CD4-positive, alpha-beta T cell treated with Interleukin-4 for 1 hour (primary cell): ENCODE results near the gene OMP.
"Not testable (repeated sequence)": the region's sequence is repeated elsewhere in the genome, so short reads cannot be mapped to it uniquely, and the experiment has no call there.

Source experiments
- DNase-seq, 2 donors: peaks; one replicate each; pipeline ENCODE4 v3.0.0-alpha.2; 2020 to 2022

The OMP gene, protein sequence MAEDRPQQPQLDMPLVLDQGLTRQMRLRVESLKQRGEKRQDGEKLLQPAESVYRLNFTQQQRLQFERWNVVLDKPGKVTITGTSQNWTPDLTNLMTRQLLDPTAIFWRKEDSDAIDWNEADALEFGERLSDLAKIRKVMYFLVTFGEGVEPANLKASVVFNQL

DNA sequence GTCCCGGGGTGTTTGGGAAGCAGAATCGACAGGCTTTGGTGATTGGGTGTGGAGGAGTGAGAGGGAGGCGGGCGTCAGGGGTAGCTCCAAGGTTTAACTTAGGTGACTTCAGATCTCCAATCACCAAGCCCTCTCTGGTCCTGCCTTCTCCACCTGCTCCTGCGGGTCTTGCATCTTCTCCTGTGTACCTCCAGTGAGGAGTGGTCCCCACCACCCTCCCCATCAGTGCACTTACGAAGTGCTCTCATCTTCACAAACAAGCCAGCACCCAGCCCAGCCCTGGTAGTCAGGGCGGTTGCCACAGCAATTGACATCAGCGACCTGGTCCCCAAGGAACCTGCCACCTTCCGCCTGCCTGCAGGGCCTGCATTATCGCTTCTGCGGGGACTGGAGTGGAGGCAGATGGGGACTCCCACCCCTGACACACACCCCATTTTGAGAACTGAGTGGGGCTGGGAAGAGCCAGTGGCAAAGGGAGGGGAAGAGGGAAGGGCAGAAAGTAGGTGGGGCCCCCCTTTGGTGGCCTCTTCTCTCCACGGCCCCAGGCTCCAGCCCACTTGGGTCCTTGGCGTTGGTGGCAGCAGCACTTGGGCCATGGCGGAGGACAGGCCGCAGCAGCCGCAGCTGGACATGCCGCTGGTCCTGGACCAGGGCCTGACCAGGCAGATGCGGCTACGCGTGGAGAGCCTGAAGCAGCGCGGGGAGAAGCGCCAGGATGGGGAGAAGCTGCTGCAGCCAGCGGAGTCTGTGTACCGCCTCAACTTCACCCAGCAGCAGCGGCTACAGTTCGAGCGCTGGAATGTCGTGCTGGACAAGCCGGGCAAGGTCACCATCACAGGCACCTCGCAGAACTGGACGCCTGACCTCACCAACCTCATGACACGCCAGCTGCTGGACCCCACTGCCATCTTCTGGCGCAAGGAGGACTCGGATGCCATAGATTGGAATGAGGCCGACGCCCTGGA lies at the start of gene OMP:
OMP (plus strand) TSS at position 595 of the 965 bp plus-strand sequence; CDS start at position 595, 0 bp downstream.
- no peak for DNase-seq

DNA sequence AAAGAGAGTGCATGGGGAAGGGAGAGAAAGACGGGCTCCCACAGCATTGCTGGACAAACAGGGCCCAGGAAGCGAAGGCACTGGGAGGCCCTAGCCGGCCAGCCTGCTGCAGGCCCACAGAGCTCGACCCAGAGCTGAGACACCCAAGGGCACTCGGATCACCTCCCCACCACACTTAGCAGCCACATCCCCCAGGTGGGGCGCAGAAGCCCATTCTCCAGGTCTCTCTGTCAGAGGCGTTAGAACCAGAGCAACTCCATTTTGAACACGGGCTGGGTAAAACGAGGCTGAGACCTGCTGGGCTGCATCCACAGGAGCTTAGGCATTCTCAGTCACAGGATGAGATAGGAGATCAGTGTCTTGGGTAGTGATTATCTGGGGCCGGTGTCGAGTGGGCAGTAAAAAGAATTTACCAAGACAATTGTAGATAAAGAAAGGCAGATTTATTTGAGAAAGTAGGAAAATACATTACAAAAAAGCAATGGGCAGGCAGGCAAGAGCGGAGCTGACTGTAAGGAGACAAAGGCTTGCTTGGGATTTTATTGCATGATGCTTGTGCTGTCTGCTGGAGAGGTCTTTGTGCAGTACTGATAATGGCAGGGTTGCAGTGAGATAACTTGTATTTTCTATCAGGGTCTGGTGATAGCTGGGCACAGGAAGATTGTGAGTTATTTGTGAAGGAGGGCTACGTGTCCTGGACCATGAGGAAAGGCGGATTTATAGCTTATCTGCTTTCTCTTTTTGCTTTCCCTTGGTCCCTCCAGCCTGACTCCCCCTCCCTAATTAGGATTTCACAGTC lies 49.2 kb upstream of the OMP start:
- DNase-seq = no peak

DNA sequence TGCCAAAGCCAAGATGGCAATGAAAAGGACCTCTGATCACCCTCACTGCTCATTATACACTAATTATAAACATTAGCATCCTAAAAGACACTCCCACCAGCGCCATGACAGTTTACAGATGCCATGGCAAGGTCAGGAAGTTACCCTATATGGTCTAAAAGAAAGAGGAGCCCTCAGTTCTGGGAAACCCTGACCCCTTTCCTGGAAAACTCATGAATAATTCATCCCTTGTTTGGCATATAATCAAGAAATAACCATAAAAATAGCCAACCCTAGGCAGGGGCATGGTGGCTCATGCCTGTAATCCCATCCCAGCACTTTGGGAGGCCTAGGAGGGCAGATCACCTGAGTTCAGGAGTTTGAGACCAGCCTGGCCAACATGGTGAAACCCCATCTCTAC lies 48.6 kb upstream of the OMP start:
- no peak for DNase-seq

DNA sequence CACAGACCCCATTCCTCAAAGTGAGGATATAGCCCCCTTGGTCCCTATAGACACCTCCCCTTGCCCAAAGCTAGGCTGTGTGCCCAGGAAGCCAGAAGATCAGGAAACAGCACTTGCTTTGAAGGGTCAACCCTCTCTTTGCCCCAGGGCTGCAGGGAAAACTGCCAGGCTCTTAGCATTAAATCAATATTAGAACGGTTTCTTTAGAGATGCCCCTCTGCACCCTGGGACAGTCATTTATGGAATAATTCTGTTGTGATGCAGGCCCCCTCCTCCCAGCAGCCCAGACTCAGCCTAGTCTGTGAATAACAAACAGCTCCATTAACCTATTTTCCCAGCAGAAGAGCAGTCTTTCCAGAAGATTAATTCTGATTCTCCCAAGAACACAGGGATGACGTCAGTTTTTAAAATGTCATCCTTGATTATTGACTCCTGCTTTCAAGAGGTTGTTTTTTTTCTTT lies 47.5 kb upstream of the OMP start:
- no peak for DNase-seq

DNA sequence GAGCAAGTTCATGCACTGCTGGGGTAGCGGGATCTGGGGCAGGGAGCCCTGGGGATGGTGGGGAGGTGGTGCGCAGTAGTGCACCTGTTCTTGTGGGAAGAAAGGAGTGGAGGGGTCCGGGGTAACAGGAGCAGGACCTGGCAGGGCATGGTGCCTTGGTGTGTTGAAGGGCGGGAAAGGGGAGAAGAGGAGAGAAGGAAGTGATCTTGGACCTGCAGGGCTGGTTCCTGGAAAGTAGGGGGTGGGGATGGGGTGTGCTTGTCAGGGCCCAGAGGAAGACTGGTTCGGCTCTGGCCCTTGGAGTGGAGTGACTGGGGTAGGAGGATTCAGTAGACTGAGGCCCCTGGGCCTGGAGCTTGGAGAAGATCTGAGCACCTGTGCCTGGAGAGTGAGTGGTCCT lies 46.7 kb upstream of the OMP start:
- no peak for DNase-seq

DNA sequence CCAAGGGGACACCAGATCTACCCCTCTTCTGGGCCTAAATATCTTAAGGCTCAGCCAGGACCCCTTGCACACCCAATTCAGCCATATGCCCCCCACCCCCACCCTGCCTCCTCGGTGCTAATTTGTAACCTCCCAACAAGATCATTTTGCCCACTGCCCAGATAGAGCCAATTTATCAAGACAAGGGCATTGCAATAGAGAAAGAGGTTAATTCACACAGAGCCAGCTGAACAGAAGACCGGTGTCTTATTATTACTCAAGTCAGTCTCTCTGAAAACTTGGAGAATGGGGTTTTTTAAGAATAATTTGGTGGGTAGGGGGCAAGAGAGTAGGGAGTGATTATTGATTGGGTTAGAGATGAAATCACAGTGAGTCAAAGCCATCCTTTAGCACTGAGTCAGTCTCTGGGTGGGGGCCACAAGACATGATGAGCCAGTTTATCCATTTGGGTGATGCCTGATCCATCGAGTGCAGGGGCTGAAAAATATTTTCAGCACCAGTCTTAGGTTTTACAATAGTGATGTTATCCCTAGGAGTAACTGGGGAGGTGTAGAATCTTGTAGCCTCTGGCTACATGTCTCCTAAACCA lies 45.7 kb upstream of the OMP start:
- DNase-seq = no peak

DNA sequence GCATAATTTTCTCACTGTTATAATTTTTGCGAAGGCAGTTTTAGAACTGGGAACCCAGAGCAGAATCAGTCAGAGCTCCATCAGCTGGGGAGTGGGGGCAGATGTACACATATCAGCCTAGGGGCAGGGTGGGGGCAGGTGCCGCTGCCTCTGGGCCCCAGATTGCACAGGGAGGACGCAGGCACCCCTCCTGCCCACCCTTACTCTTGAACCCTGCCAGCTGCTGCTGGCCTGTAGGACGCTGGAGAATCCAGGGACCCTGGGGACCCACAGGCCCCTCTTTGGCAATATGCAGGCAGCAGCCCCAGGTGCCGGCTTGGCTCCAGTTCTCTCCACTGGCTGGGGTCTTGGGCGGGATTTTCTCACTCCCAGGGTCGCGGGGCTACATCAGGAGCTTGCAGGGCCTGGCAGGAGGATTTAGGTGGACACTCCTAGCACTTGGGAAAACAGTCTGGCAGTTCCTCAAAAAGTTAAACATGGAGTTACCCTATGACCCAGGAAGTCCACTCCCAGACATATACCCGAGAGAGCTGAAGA lies 44.6 kb upstream of the OMP start:
- no peak for DNase-seq

DNA sequence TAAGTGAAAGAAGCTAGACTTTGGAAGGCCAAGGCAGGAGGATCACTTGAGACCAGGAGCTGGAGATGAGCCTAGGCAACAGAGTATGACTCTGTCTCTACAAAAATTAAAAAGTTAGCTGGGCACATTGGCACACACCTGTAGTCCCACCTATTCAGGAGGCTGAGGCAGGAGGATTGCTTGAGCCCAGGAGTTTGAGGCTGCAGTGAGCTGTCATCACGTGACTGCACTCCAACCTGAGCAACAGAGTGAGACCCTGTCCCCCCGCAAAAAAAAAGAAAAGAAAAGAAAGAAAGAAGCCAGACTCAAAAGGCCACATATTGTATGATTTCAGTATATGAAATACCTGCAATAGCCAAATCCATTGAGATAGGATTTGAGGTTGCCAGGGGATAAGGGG lies 43.7 kb upstream of the OMP start:
- DNase-seq = no peak

DNA sequence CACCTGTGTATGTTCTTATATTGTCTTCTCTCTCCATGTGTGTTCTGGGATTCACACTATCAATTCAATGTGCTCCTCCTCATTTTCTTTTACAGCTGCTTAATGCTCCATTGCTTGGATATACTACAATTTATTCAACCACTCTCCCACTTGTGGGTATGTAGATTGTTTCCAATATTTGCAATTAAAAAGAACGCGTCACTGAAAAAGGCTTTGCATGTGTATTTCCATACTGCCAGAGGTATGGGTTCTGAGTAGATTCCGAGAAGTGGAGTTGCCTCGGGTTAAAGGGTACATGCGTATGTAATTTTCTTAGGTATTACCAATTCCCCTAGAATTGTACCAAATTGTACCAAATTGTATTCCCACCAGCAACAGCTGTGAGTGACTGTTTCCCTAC lies 42.8 kb upstream of the OMP start:
- DNase-seq = no peak

DNA sequence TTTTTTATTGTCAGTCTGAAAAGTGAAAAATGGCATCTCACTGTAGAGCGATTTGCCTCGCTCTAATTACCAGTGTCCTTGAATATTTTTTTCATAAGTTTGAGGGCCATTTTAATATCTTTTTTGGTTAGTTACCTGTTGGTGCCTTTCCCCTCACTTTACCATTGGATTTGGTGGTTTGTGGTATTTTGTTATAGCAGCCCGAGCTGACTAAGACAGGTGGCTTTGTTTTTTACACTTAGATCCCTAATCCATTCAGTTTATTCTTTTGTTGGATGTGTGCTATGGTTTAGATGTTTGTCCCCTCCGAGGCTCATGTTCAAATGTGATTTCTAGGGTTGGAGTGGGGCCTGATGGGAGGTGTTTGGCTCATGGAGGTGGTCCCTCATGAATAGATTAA lies 42.4 kb upstream of the OMP start:
- DNase-seq = no peak

DNA sequence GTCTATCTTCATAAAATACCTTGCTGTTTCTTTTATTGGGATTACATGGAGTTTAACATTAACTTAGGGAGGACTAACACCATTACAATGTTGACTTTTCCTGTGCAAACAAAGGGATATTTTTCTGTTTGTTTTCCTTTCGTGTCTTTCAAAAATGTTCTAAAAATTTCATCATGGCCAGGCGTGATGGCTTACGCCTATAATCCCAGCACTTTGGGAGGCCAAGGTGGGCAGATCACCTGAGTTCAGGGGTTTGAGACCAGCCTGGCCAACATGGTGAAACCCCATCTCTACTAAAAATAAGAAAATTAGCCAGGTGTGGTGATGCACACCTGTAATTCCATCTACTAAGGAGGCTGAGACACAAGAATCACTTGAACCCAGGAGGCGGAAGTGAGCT lies 41.4 kb upstream of the OMP start:
- not testable (repeated sequence) for DNase-seq

DNA sequence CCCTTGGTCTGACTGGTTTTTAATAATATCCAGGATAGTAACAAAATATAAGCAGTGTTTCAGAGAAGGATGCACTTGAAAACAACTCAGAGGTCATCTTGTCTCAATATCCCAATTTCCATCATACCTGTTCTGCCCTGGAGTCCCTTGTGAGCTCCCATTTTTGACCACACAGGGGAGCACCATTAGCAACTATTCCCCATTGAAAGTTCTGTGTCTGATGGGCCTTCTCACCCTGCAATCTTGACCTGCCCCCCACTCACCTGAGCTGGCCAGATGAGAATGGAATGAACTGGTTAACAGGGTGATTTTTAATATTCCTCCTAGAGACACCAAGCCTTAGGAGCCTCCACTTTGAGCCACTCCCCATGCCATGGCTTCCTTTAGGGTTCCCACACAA lies 39.7 kb upstream of the OMP start:
- no peak for DNase-seq

DNA sequence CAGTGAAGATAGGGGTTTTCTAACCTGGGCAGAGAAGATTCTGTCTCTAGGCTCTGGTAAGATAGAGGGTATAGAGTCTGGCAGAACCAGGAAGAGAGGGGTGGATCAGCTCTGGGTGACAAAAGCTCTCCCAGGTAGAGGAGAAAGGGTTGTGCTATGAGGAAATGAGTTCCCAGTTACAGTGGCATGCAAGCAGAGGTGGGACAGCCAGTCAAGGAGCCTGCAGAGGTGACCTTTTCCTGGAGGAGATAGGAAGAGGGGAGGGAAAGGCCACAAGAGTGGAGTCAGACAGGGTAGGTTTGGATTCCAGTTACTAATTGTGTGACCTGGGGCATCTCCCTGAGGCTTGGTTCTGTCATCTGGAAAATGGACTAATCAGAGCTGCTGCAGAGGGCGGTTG lies 39.2 kb upstream of the OMP start:
- DNase-seq = no peak

DNA sequence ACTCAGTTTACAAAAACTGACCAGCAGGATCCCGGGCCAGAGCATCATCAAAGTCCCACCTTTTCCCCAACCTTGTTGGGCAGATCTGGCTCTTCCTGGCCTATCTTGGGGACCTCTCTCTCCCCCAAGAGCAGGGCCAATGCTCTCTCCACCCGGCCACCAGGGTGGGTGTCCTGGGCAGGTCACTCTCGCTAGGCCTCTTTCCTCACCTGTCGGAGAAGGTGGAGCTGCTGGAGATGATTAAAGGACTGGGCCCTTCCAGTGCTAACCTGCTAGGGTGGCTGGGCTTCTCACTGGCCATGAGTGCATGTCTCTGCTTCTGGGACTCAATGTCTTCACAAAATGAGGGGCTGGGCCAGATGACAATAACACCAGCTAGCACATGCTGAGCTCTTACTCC lies 38.8 kb upstream of the OMP start:
- no peak for DNase-seq

DNA sequence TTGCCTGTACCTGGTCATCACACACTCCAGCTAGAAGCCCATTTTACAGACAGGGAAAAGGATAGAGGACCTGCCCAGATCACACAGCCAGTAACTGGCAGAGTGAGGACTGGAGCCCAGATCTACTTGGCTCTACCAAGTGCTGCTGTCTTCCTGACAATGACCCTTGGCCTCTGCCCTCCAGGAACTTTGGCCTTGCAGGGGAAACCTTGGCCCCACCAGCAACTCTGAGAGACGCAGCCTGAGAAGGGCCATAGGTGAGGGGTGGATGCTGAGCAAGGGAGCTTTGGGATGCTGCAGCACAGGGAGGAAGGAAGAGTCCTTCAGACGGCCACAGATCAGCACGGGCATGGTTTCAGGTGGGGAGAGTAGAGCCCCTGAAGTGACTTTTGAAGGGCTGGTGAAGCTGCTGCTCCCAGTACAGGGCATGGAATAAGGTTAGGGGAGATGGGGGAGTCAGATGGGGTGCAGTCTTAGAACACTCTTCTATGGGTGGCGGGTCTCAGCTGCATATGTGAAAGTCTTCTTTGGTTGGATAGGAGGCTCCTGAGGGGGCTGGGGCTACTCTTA lies 37.9 kb upstream of the OMP start:
- no peak for DNase-seq

DNA sequence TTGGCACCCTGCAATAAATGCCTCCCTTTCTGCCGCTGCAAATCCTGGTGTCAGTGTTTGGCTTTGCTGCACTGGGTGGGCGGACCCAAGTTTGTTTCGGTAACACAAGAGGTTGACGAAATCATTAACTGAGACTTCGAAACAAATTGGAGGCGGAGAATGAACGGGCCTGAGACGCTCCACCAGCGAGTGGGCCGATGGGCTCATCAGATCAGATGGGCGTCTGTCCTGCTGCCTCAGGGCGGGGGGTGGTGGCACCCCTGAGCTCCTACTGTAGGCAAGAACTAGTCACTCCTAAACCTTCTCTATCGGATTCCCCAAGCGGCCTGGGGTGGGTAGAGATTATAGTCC lies 36.8 kb upstream of the OMP start:
- no peak for DNase-seq

DNA sequence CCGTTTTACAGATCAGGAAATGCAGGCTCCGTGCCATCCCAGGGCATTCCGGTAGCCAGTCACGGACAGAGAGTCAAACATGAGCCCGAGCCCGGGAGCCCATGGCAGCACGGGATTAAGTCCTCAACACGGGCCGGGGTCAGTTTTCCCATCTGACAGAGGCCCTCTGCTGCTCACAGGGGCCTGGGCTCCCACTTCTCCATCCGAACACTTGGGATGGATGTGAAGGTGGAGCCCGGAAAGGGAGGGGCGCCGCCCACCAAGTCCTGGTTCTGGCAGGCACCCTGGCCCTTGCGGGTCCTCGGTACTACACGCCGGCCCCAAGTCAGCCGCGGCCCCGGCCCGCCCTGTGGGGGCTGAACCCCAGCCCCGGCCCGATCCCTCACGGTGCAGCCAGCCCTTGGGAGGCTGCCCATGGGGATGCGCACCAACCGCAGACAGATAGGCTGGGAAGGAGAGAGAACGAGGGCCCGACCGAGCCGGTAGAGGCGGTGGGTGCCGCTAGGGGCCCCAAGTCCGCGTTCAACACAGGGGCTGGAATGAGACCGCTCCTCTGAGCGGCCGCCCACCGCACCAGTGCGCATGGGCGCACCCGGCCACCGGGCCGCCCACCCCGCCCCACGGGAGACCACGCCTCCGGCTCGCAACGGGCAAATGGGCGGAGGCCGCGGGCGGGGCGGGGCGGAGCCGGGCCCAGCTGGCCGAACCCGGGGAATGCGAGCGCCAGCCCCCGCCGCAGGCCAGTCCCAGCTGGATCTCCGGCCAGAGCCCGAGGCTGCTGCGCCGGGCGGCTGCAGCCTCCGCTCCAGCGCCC lies 36.2 kb upstream of the OMP start, which contains the start of gene CAPN5:
CAPN5 (plus strand) TSS at position 743 of the 814 bp plus-strand sequence. CDS start 17,916 bp downstream, outside the sequence.
- peak; percentile 88 to 89 for DNase-seq

DNA sequence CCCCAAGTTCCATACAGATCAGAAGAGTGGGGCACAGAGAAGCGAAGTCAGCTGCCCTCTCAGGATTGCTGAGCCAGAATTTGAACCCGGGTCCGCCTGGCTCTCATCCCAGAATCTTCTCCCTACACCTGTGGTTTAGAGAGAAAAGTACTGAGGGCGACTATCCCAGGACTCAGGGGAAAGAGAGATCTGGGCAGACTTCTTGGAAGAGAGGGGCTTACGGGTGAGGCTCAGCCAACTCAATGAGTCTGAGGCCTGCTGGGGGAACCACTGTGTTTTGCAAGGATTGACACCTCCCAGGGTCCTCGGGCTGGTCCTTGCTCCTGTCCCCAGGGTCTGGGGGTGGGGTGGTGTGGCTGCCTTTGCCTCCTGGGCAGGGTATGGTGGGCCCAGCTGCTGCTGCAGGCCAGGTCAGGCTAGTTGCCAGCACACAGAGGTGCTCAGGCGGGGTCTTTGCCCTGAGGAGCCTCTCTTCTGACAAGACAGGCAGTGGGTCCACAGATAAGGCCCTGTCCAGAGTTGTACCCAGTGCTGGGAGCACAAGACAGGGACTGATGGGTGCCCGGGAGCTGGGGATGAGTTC lies 34.7 kb upstream of the OMP start:
- DNase-seq = no peak

DNA sequence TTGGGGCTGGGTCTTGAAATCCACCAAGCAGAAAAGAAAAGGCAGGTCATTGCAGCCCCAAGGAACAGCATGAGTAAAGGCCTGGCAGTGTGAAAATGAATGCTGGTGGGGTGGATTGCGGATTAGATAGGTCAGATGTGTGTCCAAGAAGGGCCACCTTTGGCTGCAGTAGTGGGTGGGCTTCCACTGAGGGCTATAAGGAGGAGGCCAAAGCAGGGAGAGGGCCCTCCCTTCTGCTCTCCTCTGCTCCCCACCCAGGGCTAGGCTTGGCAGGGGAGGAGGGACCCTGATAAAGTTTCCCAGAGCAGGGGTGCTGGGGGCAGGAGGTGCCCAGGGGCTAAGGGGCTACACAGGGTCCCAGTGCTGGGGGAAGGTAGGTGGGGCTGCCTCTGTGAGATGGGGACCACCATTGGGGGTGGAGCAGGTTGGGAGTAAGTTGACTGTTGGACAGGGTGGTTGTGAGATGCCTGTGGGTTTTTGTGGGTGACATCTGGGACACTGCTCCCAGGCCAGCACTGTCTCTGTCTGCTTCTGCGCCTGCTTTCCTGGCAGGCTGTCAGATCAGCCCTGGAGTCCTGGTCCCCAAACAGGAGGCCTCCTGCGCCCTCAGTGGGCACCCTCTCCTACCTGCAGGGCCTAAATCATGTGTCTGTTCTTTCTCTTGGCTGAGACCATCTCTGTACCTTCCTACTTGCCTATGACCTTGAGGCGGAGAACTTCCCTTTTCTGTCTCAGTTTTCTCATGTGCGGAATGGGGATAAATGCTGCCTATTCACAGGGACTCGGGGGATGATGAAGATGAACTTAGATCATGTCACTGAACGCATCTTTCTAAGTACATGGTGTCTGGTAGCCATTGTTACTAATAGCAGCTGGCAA lies 33.9 kb upstream of the OMP start:
- no peak for DNase-seq

DNA sequence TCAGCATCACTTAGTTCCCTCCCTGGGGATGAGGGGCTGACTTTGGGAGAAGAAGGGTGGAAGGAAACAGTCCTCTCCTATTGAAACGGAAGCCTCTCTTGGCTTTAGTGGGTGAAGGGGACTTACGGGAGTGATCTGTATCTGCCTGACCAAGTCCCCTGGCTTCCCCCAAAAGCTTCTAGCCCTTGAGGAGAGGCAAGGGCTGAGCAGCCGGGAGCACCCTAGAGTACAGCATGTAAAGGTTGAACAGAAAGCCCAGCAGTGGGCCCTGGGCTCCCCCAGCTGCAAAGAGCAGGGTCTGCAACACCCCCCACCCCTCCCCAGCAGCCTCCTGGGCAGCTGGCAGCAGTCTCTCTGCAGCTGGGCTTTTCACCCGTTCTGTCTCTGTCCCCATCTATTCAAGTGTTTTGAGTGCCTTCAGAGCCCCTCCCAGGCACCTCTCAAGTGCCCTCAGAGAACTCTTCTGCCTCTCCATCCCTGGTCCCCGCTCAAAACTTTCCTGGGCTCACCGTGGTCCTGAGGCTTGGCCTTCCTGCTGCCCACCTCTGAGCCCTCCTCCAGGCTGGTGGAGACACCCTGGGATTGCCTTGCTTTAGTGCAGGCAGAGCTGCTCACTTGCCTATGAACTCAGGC lies 33.2 kb upstream of the OMP start:
- no peak for DNase-seq
